Right forelimb (tissue), 1 donor: ENCODE data around the gene PEX3.
"Not testable (repeated sequence)": the region's sequence is repeated elsewhere in the genome, so short reads cannot be mapped to it uniquely, and the experiment has no call there.

Source experiments
- DNase-seq: peaks from one replicate; pipeline ENCODE4 v3.0.0-alpha.2; 2018

Gene PEX3

GRCh38 chr6:143507358-143508145 lies 56.9 kb downstream of the PEX3 start:
- no peak for DNase-seq

- DNase-seq: not testable (repeated sequence)
Measured at GRCh38 chr6:143510326-143510725, 59.7 kb downstream of the PEX3 start.

DNA sequence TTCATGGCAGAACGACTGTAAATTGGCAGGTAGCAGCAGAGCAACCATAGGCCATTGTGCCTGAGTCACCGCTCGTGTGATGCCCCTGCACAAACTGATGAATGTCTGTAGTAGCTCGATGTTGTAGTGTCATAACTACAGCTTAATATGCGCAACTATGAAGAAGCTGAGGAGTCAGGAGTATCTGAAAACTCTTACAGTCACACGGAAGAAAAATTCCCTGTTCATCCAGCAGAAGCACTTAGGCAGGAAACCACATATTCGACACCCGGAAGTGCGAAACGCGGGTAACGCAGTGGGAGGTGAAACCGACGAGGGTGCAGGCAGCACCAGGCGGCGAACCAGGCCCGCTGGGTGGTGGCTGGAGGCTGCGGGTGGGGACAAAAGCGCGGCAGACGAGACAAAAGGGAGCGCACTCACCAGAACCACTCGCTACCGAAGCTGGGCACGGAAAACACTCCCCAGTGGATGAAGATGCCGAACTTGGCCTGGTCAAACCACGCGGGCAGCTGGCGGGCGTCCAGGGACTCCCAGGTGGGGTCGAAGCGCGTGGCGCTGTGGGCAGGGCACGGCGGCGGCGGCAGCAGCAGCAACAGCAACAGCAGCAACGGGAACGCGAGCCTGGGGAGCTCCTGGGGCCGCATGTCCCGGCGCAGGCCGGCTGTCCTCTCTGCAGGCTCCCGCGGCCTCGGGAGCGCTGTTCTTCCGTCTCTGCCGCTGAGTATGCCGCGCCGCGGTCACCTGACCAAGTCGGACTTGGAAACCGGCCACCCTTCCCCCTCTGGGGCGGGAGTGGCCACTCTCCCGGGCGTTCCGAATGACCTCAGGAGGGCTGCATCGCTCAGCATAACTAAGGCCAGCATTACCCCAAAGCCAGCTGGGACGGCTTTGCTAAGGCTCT lies 60.6 kb downstream of the PEX3 start, which contains the start of gene FUCA2:
Gene FUCA2 (minus strand): TSS at position 730 of the 901 bp plus-strand sequence. CDS start 86 bp downstream, at position 644.
- peak; percentile 90 for DNase-seq

- DNase-seq: no peak
Measured at GRCh38 chr6:143513410-143513809, 62.8 kb downstream of the PEX3 start.

DNA sequence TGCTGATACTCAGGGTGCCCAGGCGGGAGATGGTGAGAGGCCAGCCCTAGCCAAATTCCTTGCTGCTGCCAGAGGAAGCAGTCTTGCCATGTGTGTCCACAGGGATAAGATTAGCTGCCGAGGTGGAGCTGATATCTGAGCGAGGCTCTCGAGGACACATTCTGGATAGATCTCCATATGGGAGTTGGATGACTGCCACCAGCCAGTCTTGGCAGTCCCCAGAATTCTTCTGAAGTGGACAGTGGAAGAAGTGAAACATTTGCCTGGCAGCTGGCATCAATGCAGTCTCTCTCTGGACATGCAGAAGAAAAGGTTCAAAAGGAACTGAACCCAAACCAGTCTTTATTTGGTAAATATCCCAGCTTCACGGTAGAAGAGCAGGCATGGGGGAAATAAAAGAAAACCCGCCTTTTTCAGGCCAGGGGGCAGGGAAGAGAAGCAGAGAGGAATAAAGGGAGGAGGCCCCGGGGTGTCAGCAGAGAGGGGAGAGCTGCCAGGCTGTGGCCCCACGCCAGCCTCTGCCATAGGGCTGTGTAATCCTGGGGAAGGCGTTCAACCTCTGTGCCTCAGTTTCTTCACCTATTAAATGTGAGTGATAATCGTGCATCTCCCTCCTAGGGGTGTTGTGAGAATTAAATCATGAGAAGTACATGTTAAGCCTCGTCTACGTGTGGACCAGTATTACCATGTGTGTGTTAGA lies 64.6 kb downstream of the PEX3 start:
- peak; percentile 67 for DNase-seq

DNA sequence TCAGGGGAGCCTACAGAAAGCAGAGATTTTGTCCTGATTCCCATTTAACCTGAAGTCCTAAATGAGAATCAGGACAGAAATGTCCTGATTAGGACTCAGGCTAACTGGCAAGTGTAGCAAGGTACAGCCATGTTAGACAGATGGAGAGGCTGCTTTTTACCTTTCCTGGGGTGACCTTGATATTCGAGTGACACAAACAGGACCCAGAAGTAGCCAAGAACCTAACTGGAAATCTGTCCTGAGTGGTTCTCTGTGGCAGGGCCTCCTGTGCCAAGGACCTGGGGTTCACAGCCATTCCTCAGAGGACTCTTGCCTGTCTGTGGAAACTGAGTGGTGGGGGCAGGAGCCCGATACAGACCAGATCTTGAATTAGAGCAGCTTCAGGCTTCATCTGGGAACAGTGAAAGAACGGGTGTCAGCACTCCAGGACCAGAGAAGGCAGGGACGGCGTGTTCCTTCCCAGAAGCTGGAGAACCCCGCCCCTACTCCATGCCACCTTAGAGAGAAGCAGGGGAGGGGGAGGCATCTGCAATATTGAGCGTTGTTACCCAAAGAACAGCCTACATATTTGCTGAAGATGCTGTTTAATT lies 65.3 kb downstream of the PEX3 start:
- no peak for DNase-seq

- DNase-seq: no peak
Measured at GRCh38 chr6:143516690-143517446, 66.3 kb downstream of the PEX3 start.

DNA sequence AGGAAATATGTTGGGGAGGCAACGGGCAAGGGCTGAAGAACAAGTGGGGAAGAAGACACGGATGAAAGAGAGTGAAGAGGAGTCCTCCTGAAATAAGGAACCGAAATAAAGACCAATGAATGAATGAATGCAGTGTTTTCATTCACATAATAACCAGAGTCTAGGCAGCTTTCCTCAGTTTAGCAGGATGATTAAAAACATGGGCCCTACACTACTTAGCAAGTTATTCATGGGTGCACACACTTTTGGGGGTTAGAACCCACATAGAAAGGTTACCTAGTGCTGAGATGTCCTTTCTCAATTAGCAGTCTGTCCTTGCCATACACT lies 66.8 kb downstream of the PEX3 start:
- DNase-seq: no peak

- no peak for DNase-seq
Measured at GRCh38 chr6:143522039-143522600, 71.5 kb downstream of the PEX3 start.

GRCh38 chr6:143525356-143525755 lies 74.8 kb downstream of the PEX3 start:
- DNase-seq: no peak

- DNase-seq: no peak
Measured at GRCh38 chr6:143527677-143528076, 77.1 kb downstream of the PEX3 start.

GRCh38 chr6:143528164-143528811 lies 77.7 kb downstream of the PEX3 start:
- DNase-seq: no peak

DNA sequence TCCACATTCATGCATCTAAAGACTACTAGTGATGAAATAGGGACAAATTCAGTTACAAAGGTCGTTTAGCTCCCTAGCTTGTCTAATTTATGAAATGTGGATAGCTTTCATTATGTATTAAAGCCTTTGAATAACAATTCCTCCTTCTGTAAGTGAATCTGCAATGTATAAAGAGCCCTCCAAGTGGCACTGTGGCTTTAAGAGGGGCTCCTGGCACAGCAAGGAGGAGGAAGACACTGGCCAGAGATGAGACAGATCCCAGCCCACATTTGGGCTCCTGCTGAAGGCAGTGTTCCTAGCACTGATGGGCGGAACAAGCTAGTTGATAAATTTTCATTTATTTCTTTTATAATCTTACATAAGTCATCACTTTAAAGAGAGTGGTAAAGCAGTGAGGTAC lies 78.5 kb downstream of the PEX3 start:
- no peak for DNase-seq

- DNase-seq: no peak
Measured at GRCh38 chr6:143531720-143532499, 81.3 kb downstream of the PEX3 start.

- DNase-seq: no peak
Measured at GRCh38 chr6:143535189-143535614, 84.6 kb downstream of the PEX3 start.

DNA sequence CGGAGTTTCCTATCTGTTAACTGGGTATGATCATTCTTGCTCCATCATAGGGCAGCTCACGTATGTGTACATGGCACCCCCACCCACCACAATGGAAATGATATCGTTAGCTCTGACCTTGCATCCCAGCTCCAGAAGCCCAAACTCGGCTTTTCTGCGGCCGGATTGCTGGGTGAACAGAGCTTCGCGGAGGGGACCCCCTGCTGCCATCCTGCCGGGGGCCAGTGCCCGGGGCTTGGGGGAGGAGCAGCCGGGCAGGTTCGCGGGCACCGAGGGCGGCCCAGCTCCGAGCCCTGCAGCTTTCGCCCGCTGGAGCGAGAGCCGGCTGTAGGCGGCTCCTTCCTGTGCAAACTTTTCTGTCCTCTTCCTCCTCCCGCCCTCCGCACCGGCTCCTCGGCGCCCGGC lies 85.9 kb downstream of the PEX3 start:
- peak; percentile 69 for DNase-seq

- DNase-seq: peak; percentile 77
Measured at GRCh38 chr6:143536866-143537691, 86.5 kb downstream of the PEX3 start.

DNA sequence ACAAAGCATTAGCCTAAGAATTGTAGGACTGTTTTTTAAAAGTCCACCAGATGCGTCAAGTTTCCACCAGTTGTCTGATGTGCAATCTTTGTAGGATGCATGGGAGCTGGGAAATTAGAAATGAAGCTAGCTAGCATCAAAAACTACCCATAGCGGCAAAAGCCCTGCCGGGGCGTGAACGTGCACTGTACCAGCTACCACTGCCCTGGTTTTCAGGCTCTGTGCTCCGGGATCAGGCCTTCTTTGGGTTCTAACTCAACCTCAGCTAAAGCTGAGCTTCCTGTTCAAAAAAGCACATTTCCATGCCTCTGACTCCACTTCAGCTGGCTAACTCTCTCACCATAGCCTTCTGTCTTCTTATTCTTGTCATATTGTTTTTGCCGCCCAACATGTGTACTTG lies 87.8 kb downstream of the PEX3 start:
- DNase-seq: no peak

DNA sequence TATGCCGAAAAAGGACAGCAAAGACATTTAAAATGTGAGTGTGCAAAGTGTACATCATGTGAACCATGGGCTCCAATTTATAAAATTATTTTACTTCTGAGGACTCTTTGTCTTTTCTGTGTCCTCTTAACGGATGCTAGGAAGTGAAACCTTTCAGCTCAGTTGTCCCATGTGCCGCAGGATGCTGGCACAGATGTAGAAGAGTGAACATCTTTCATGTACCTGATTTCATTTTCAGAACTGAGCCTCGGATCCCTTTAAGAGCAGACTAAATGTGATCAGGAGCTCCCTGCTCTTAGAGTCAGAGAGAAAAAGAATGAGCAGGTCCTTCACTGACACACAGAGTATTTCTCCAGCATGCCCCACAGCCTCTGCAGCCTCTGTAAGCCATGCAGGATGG lies 88.5 kb downstream of the PEX3 start:
- no peak for DNase-seq
